Spleen (tissue), 7 donors: Measurements from ENCODE around the gene PCTP.

Source experiments
- CTCF ChIP-seq, 11 experiments: fragments of 200-600 bp in 7 of 11; fragments of 450-650 bp in 4 of 11; sonication (generic) in 4 of 11; IDR thresholded peaks in 8 of 11; conservative IDR thresholded peaks in 3 of 11; 1 replicate in 7 of 11; 2 replicates in 4 of 11; pipeline versions ENCODE4 v1.4.0 to v1.8.0; 2016 to 2021; ENCODE audit warnings: antibody characterized with exemption in 11 of 11, inconsistent platforms in 4 of 11, mild to moderate bottlenecking in 1 of 11
- POLR2AphosphoS5 ChIP-seq, 3 donors: sonication (generic); formaldehyde crosslinking; IDR thresholded peaks; one replicate each; pipeline ENCODE4 v1.5.1; 2017; ENCODE audit warnings: antibody characterized with exemption in 3 of 3
- donor health status: DM: no; HTN: no; CAD: no; lungs with moderate emphysema.
- donor health status: DM: no; HTN: no; CAD: no.
- donor health status: DM: no; HTN: no; CAD: no.

GRCh38 chr17:55756689-55757088, 5.8 kb downstream of the PCTP start:
- TF ChIP-seq POLR2AphosphoS5 (IDR thresholded peaks at IDR 0.05) (no peak), CTCF (IDR thresholded peaks at IDR 0.05 in 8 of 11, conservative IDR thresholded peaks at IDR 0.05 in 3 of 11) (no peak)
